HG03558 (cell line): ENCODE measurements around the gene GOLGA3.
A peak's percentile ranks its signal among the peaks of the same experiment; 100 is the strongest.
"Not testable (repeated sequence)": the region's sequence is repeated elsewhere in the genome, so short reads cannot be mapped to it uniquely, and the experiment has no call there.

Experiments
- ATAC-seq: cut with Tn5 transposase; IDR thresholded peaks from one replicate; pipeline ENCODE4 v1.9.1; 2021; ENCODE audit warnings: moderate number of reproducible peaks; ENCODE audit not compliant: unreplicated experiment; ENCODE audit errors: extremely low read depth

The GOLGA3 gene

GRCh38 chr12:132761032-132761920, 67.4 kb downstream of the GOLGA3 start, which contains the start of gene ANKLE2:
ANKLE2 (minus strand) TSS chr12:132761832; CDS start chr12:132761798, 34 bp downstream.
- ATAC-seq = peak; percentile 10

DNA sequence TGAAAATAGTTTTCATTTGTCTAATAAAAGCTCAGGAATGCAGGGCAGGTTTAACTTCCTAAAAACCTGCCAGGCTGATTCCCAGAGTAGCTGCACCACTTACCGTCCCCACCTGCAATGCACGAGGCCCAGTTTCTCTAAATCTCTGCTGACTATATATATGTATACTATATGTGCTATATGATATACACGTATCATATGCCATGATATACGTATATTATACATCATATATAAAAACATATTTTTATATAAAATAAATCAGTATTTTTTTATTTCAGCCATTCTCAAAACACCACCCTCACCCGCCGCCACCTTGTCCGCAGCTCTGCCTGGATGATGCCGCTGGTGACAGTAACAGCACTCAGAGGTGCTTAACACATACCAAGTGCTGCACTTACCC, 69.3 kb downstream of the GOLGA3 start:
- no peak for ATAC-seq

DNA sequence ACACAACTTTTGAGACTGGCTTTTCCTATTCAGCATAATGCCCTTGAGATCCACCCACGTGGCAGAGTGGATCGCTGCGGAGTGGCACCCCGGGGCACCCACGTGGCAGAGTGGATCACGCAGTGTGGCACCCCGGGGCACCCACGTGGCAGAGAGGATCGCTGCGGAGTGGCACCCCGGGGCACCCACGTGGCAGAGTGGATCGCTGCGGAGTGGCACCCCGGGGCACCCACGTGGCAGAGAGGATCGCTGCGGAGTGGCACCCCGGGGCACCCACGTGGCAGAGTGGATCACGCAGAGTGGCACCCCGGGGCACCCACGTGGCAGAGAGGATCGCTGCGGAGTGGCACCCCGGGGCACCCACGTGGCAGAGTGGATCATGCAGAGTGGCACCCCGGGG, 69.8 kb downstream of the GOLGA3 start:
- not testable (repeated sequence) for ATAC-seq

DNA sequence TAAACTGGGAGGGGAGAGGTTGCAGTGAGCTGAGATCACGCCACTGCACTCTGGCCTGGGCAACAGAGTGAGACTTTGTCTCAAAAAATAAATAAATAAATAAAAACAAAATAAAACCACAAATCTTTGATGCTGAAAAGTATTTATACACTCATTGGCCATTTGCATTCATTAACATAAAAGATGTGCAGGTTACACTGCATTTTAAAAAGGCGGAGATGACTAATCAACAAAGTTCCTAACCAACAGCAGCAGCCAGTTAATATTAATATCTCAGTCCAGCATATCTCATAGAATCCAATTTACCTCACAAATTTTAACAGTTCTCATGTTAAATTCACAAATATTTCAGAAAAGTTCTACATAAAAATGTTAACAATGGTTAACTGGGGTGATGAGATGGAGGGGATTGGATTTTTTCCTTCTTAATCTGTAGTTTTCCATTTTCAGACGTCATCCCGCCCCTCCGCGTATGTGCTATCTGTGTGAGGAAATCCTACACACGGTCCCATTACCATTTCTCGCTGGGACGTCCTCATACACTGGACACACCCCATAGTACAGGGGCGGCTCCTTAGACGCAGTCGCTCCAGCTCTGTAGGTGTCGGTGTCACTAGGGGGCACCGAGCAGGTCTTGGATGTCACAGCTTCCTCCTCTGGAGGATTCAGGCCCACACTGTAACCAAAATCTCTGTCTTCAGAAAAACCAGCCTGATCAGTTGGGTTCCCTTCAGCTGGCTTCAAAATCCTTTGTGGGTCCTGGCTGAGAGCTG, 74.3 kb downstream of the GOLGA3 start:
- no peak for ATAC-seq

DNA sequence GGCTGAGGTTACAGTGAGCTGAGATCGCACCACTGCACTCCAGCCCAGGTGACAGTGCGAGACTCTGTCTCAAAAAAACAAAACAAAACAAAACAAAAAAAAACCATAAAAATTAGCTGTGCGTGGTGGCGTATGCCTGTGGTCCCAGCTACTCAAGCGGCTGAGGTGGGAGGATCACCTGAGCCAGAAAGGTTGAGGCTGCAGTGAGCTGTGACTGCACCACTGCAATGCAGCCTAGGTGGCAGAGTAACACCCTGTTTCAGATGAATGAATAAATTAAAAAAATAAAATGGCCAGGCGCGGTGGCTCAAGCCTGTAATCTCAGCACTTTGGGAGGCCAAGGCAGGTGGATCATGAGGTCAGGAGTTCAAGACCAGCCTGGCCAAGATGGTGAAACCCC, 75.0 kb downstream of the GOLGA3 start:
- not testable (repeated sequence) for ATAC-seq

GRCh38 chr12:132748319-132748718, 80.3 kb downstream of the GOLGA3 start:
- ATAC-seq = no peak

DNA sequence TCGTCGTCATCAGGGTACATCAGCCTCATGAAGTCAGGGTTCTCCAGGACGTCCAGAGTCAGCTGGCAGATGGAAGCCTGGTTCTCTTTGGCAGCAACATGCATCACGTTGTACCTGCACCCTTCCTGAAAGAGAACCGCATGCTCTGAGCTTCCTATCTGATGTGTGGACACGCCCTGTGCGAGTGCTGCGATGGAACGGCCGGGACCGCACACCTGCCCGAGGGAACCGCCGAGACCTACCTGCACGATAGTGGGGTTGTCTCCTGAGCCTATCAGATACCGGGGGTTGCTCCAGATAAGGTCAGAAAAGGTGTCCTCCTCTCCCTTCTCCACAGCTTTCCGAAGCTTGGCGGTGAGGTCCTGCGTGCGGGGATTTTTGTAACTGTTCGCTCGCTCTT, 80.8 kb downstream of the GOLGA3 start:
- ATAC-seq = no peak

DNA sequence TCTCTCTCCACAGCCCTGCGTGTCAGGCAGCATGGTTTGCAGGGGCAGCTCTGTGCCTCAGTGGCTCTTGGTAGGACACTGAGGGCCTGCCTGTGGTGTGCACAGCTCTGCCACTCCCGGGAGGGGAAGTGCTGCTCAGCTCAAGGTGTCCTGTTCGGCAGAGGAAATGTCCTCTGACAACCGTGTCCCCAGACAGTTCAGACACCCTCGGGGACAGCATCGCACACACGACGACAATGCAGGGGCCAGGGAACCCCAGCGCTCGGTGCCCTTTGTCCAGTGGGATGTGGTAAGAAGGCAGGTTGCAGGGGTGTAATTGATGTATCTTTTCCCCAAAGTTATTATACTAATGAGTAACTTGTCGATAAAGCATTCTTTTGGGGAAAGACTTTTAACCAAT, 81.3 kb downstream of the GOLGA3 start:
- ATAC-seq = no peak

GRCh38 chr12:132746613-132747012, 82.1 kb downstream of the GOLGA3 start:
- ATAC-seq = no peak

GRCh38 chr12:132743831-132744230, 84.8 kb downstream of the GOLGA3 start:
- no peak for ATAC-seq

- ATAC-seq = no peak
Measured at GRCh38 chr12:132741620-132742019, 87.0 kb downstream of the GOLGA3 start.

GRCh38 chr12:132740652-132741051, 88.0 kb downstream of the GOLGA3 start:
- ATAC-seq = no peak

- ATAC-seq = no peak
Measured at GRCh38 chr12:132740313-132740646, 88.4 kb downstream of the GOLGA3 start.

DNA sequence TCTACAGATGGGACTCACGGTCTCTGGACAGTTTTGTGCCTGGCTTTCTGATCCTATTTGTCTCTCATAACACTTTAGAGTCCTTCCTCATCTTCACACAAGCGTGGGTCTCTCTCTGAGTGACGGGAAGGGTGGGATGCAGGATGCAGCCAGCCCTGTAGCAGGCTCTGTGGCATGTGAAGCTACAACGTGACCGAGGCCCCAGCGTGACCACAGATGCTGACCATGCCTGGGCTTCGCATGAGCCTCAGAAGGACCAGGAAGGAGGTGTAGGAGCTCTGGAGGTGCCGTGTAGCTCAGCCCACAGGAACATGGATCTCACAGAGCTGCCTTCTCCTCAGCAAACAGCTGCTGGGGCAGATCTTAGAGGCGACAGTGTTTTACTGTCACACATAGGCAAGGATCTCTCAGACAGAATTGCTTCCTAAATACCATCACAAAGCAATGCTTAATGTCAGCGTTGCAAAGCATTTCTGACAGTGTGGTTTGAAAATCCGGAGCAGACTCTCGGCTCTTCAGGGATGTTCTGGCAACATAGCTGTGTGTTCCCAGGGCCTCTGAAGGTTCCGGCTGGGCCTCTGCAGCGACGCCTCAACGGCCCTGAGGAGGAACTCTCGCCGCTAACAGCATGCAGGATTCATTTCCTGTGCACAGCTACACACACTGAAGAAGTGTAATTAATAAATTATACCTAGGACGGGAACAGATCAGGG, 88.9 kb downstream of the GOLGA3 start:
- ATAC-seq = no peak

- no peak for ATAC-seq
Measured at GRCh38 chr12:132736913-132737312, 91.8 kb downstream of the GOLGA3 start.

GRCh38 chr12:132736378-132736777, 92.3 kb downstream of the GOLGA3 start:
- no peak for ATAC-seq

DNA sequence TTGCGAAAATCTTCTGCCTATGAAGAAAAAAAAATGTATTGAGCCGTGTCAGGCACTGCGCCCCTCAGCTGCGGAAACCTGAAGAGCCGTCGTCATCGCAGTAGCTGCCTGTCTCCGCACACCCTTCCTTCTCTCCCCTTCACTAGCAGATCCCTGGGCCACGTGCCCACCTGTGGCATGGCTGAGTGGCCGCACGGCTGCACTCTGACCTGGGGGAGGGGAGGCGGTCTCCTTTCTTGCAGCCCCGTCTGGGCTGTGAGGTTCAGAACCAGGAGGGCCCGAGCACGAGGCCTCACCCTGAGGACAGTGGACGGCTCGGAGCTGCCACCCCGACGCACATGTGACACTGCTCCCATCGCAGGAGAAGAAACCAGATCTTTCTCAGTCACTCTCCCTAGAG, 93.2 kb downstream of the GOLGA3 start:
- no peak for ATAC-seq

- no peak for ATAC-seq
Measured at GRCh38 chr12:132734206-132734605, 94.5 kb downstream of the GOLGA3 start.

DNA sequence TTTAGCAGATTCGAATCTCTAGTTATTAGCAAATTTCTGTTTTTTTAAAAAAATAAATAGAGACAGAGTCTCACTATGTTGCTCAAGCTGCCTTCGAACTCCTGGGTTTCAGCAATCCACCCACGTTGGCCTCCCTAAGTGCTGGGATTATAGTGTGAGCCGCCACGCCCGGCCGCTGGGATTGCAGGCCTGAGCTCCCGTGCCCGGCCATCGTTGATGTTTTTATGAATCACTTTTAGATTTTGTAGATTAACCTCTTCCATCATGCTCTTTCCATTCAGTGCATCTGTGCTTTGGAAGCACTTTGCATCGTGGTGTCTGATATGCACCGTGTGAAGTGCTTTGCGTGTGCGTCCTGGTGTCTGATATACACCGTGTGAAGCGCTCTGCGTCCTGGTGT, 97.1 kb downstream of the GOLGA3 start:
- ATAC-seq = no peak

GRCh38 chr12:132730353-132730752, 98.3 kb downstream of the GOLGA3 start:
- no peak for ATAC-seq
